Naive thymus-derived CD4-positive, alpha-beta T cell (primary cell): Measurements from ENCODE around the gene TRIP13. TPM values are rescaled to one million over a fixed set of nuclear protein-coding genes. Genes with fewer than 3 reads are reported as not detected.

Experiments
- ATAC-seq: fragments of 150-1000 bp; cut with Tn5 transposase; 2 replicates; pipeline ENCODE4 v1.10.0; 2021; ENCODE audit warnings: mild to moderate bottlenecking, moderate library complexity
- CTCF ChIA-PET: fragments of 350-600 bp; sonication (Branson Sonifier 250); formaldehyde crosslinking; loops from one replicate; lab custom pipeline; 2021; ENCODE audit warnings: antibody characterized with exemption; lab: Charles Lee
- POLR2A ChIA-PET: fragments of 350-600 bp; sonication (Branson Sonifier 250); formaldehyde crosslinking; loops from one replicate; lab custom pipeline; 2021; ENCODE audit warnings: antibody characterized with exemption, inconsistent platforms; lab: Charles Lee
- DNase-seq, 9 donors: peaks; one replicate each; pipeline versions ENCODE4 v3.0.0 to v3.0.0-alpha.2; 2020 to 2022; ENCODE audit warnings: mixed read lengths in 1 of 9
- H3K27ac ChIP-seq: one replicate; pipeline ENCODE4 v1.7.0; 2013; ENCODE audit warnings: mild to moderate bottlenecking, low read depth, low read length, moderate library complexity
- H3K27me3 ChIP-seq, 2 donors: one replicate each; pipeline ENCODE4 v1.7.0; 2013; ENCODE audit warnings: low read length in 2 of 2, mild to moderate bottlenecking in 2 of 2, moderate library complexity in 2 of 2; ENCODE audit not compliant: control insufficient read depth in 2 of 2, insufficient read depth in 2 of 2
- H3K36me3 ChIP-seq, 3 experiments: 1 replicate in 2 of 3; 2 replicates in 1 of 3; pipeline ENCODE4 v1.7.0; 2013; ENCODE audit warnings: low read length in 3 of 3, mild to moderate bottlenecking in 3 of 3, moderate library complexity in 1 of 3; ENCODE audit not compliant: insufficient read depth in 3 of 3, control insufficient read depth in 2 of 3
- H3K4me1 ChIP-seq, 2 donors: one replicate each; pipeline ENCODE4 v1.7.0; 2013; ENCODE audit warnings: low read length in 2 of 2, mild to moderate bottlenecking in 2 of 2, moderate library complexity in 1 of 2; ENCODE audit not compliant: control insufficient read depth in 2 of 2, insufficient read depth in 2 of 2
- H3K4me3 ChIP-seq: 2 replicates; pipeline ENCODE4 v1.7.0; 2013; ENCODE audit warnings: mild to moderate bottlenecking, low read length
- H3K9me3 ChIP-seq, 3 experiments: 1 replicate in 2 of 3; 2 replicates in 1 of 3; pipeline ENCODE4 v1.7.0; 2013; ENCODE audit warnings: low read length in 3 of 3; ENCODE audit not compliant: control insufficient read depth in 2 of 3
- H3K27ac Mint-ChIP-seq, 9 donors: one replicate each; pipeline ENCODE4 v1.8.0; 2020 to 2022; ENCODE audit warnings: mixed read lengths in 9 of 9, mild to moderate bottlenecking in 8 of 9, moderate library complexity in 5 of 9, inconsistent platforms in 2 of 9
- H3K27me3 Mint-ChIP-seq, 5 donors: one replicate each; pipeline ENCODE4 v1.8.0; 2021 to 2022; ENCODE audit warnings: mixed read lengths in 5 of 5, mild to moderate bottlenecking in 1 of 5
- H3K36me3 Mint-ChIP-seq, 5 donors: one replicate each; pipeline ENCODE4 v1.8.0; 2020 to 2022; ENCODE audit warnings: mixed read lengths in 5 of 5, mild to moderate bottlenecking in 3 of 5, inconsistent platforms in 1 of 5
- H3K4me1 Mint-ChIP-seq, 7 donors: one replicate each; pipeline ENCODE4 v1.8.0; 2020 to 2022; ENCODE audit warnings: mixed read lengths in 7 of 7, mild to moderate bottlenecking in 3 of 7, inconsistent platforms in 1 of 7
- H3K4me3 Mint-ChIP-seq, 10 donors: one replicate each; pipeline ENCODE4 v1.8.0; 2020 to 2022; ENCODE audit warnings: mild to moderate bottlenecking in 10 of 10, mixed read lengths in 10 of 10, moderate library complexity in 6 of 10, inconsistent platforms in 2 of 10
- H3K9me3 Mint-ChIP-seq, 11 donors: one replicate each; pipeline ENCODE4 v1.8.0; 2020 to 2022; ENCODE audit warnings: mixed read lengths in 11 of 11, mild to moderate bottlenecking in 4 of 11, inconsistent platforms in 1 of 11, moderate library complexity in 1 of 11
- intact Hi-C, 2 donors: fragments of 100-400 bp; cut with micrococcal nuclease; formaldehyde crosslinking; loops; one replicate each; pipeline ENCODE4 v1.15.1; 2023
- polyA plus RNA-seq, 2 donors: library from polyadenylated mRNA; unstranded; fragments of 300-500 nt; fragmentation: Illumina TruSeq; gene quantifications; one replicate each; pipeline ENCODE4 v1.2.3, GENCODE V29; 2021
- total RNA-seq, 6 experiments: library from RNA in 5 of 6; stranded (reverse) in 5 of 6; gene quantifications; 1 replicate in 5 of 6; 2 replicates in 1 of 6; pipeline ENCODE4 v1.2.3 and lab custom pipeline; 2021 to 2026

The TRIP13 gene
- total and polyA plus RNA-seq, 7 experiments from 2014 or later, result 0.39 to 23.5 (median 0.57) TPM; not detected in 1

GRCh38 chr5:908172-908571 is 15.5 kb downstream of the TRIP13 start:
- H3K4me1 Mint-ChIP-seq, result peaks cover 0 to 3% (median 0%) of the 10 kb centered on the region in 7 donors
- no peaks in the 10 kb centered on the region for H3K36me3 ChIP-seq
- ChIA-PET POLR2A (no interaction called here), CTCF (no interaction called here)
- H3K4me3 ChIP-seq, result no peak overlapping the region
- intact Hi-C loops, result no loop called here
- DNase-seq (no peak), ATAC-seq (no peak)
- no peaks in the 10 kb centered on the region for H3K9me3 Mint-ChIP-seq
- no peaks in the 10 kb centered on the region for H3K4me1 ChIP-seq
- H3K27me3 Mint-ChIP-seq, result no peaks in the 10 kb centered on the region
- no peak overlapping the region for H3K27ac ChIP-seq
- no peaks in the 10 kb centered on the region for H3K27me3 ChIP-seq
- H3K27ac Mint-ChIP-seq, result no peak overlapping the region
- H3K4me3 Mint-ChIP-seq, result no peak overlapping the region
- H3K36me3 Mint-ChIP-seq, result peaks cover 0 to 2% (median 0%) of the 10 kb centered on the region in 5 donors
- H3K9me3 ChIP-seq, result no peaks in the 10 kb centered on the region

- Histone ChIP-seq H3K4me3 (no peak overlapping the region), H3K36me3 (no peaks in the 10 kb centered on the region), H3K9me3 (no peaks in the 10 kb centered on the region), H3K27ac (no peak overlapping the region), H3K27me3 (no peaks in the 10 kb centered on the region), H3K4me1 (no peaks in the 10 kb centered on the region)
- CTCF ChIA-PET, result no interaction called here
- Mint-ChIP-seq H3K36me3 (peaks cover 0 to 2% (median 0%) of the 10 kb centered on the region in 5 donors), H3K27me3 (no peaks in the 10 kb centered on the region), H3K4me3 (no peak overlapping the region), H3K4me1 (peaks cover 0 to 3% (median 0%) of the 10 kb centered on the region in 7 donors), H3K9me3 (no peaks in the 10 kb centered on the region), H3K27ac (no peak overlapping the region)
- DNase-seq, result no peak
- POLR2A ChIA-PET, result no interaction called here
- intact Hi-C loops, result no loop called here
- no peak for ATAC-seq
Measured at GRCh38 chr5:909086-909485, 16.4 kb downstream of the TRIP13 start.

DNA sequence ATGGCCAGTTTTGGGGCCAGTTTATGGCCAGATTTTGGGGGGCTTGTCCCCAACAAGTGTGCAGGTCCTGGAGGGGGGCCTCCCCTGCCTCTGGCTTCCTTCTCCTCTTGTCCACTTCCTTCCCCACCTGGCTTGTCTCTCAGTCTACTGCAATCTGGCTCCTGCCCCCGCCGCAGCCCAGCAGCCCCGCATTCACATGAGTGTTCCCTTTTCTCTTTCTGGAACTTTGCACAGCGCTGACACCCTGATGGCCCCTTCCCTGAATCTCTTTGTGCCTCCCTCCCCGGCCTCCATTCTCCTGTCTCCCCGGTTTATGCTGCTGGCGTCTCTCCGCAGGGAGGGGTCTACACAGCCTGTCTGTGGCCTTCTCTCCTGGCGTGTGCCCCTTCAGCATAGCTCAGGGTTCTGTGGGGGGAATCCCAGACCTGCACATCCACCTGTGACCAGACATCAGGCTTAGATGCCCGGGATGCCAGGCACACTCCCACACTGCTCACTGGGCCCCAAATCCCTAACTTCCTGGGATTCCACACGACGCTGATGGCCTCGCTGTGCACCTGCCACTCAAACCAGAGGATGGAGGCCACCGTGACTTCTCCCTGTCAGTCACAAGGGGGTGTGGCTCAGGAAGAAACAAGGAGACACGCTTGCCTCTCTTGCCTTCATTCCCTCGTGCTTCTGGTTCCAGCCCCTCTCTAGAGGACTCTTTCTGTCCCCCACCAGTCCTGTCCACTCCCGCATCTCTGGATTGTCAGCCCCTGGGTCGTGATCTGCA is 17.5 kb downstream of the TRIP13 start:
- Histone ChIP-seq H3K4me1 (no peaks in the 10 kb centered on the region), H3K36me3 (no peaks in the 10 kb centered on the region), H3K9me3 (no peaks in the 10 kb centered on the region), H3K4me3 (no peak overlapping the region), H3K27me3 (no peaks in the 10 kb centered on the region), H3K27ac (no peak overlapping the region)
- DNase-seq, result no peak
- no peak for ATAC-seq
- H3K36me3 Mint-ChIP-seq, result peaks cover 0 to 5% (median 0%) of the 10 kb centered on the region in 5 donors
- H3K27me3 Mint-ChIP-seq, result no peaks in the 10 kb centered on the region
- H3K9me3 Mint-ChIP-seq, result no peaks in the 10 kb centered on the region
- ChIA-PET POLR2A (no interaction called here), CTCF (no interaction called here)
- intact Hi-C loops, result no loop called here
- peaks cover 0 to 3% (median 0%) of the 10 kb centered on the region in 7 donors for H3K4me1 Mint-ChIP-seq
- H3K27ac Mint-ChIP-seq, result peak overlapping the region in 1 of 9 donors; percentile 9
- no peak overlapping the region for H3K4me3 Mint-ChIP-seq

DNA sequence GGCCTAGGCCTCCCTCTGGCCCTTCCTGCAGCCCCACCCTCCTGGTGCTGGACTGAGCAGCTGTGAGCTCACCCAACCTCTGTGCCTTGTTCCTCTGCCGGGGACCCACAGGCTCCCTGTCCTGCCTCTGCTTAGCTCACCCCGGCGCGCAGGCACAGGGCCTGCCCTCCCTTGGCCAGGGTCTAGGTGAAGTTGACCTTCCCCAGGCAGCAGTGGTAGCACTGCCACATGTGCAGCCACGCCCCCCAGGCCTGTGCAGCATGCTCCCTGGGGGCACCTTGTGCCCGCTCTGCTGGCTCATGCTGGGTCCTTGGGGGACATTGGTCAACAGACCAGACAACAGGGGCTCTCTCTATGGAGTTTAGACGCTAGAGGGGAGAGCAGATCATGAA is 18.1 kb downstream of the TRIP13 start:
- H3K4me3 ChIP-seq, result no peak overlapping the region
- H3K4me1 Mint-ChIP-seq, result peaks cover 0 to 3% (median 0%) of the 10 kb centered on the region in 7 donors
- H3K36me3 Mint-ChIP-seq, result peaks cover 0 to 3% (median 0%) of the 10 kb centered on the region in 5 donors
- ChIA-PET POLR2A (no interaction called here), CTCF (no interaction called here)
- no peaks in the 10 kb centered on the region for H3K9me3 Mint-ChIP-seq
- peak overlapping the region in 1 of 9 donors; percentile 9 for H3K27ac Mint-ChIP-seq
- no peak overlapping the region for H3K27ac ChIP-seq
- H3K27me3 Mint-ChIP-seq, result no peaks in the 10 kb centered on the region
- ATAC-seq (no peak), DNase-seq (no peak)
- H3K4me1 ChIP-seq, result no peaks in the 10 kb centered on the region
- no peaks in the 10 kb centered on the region for H3K9me3 ChIP-seq
- intact Hi-C loops, result no loop called here
- no peaks in the 10 kb centered on the region for H3K36me3 ChIP-seq
- no peaks in the 10 kb centered on the region for H3K27me3 ChIP-seq
- no peak overlapping the region for H3K4me3 Mint-ChIP-seq

DNA sequence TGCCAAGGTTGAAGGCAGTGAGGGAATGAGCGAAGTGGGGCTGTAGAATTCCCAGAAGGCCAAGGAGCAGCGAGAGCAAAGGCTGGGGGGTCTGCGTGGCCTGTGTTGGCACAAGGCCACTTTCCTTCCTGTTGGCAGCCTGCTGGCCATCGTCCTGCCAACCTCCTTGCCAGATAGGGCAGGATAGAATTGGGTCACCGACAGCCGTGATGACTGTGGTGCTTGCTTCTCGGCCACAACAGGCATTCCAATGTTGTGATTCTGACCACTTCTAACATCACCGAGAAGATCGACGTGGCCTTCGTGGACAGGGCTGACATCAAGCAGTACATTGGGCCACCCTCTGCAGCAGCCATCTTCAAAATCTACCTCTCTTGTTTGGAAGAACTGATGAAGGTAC is 18.9 kb downstream of the TRIP13 start:
- POLR2A ChIA-PET, result no interaction called here
- Mint-ChIP-seq H3K27ac (no peak overlapping the region), H3K4me1 (peaks cover 0 to 3% (median 0%) of the 10 kb centered on the region in 7 donors), H3K36me3 (peaks cover 0 to 3% (median 0%) of the 10 kb centered on the region in 5 donors), H3K27me3 (no peaks in the 10 kb centered on the region), H3K9me3 (no peaks in the 10 kb centered on the region), H3K4me3 (no peak overlapping the region)
- intact Hi-C loops, result no loop called here
- Histone ChIP-seq H3K36me3 (no peaks in the 10 kb centered on the region), H3K4me1 (no peaks in the 10 kb centered on the region), H3K27ac (no peak overlapping the region), H3K4me3 (no peak overlapping the region), H3K27me3 (no peaks in the 10 kb centered on the region), H3K9me3 (no peaks in the 10 kb centered on the region)
- ATAC-seq (no peak), DNase-seq (no peak)
- CTCF ChIA-PET, result interaction anchor here (1.0 kb wide), 1 partner anchor 235 kb away, joined by 3 read pairs; no protein-coding TSS in a partner anchor

DNA sequence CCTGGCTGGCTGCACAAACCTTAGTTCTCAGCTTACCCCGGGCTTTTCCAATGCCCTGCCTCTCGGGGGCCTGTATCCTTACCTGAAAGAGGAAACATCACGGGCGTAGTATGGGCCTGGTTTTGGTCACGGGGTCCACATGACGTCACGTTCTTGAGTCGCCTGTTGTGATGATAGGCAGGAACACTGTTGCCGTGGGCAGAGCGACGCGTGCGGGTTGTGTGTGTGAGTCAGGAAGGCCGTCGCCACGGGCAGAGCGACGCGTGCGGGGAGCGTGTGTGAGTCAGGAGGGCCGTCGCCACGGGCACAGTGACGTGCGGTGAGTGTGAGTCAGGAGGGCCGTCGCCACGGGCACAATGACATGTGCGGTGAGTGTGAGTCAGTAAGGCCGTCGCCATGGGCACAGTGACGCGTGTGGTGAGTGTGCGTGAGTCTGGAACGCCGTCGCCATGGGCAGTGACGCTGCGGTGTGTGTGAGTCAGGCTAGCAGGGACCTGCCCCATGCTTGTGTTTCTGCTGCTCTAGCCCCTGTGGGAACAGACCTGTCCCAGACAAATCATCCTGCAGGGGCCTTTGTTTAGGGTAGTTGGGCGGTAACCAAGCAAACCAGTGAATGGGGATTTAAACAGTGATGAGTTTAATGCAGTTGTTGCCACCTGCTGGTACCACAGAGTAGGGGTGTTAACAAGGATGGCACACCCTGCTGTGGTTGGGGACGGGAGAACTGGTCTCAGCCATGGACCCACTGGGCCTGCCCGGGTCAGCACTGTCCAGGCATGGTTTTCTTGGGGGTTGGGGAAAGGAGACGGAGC is 19.8 kb downstream of the TRIP13 start:
- H3K4me1 Mint-ChIP-seq, result peaks cover 0 to 3% (median 0%) of the 10 kb centered on the region in 7 donors
- peaks cover 0 to 3% (median 0%) of the 10 kb centered on the region in 5 donors for H3K36me3 Mint-ChIP-seq
- H3K27ac Mint-ChIP-seq, result peak overlapping the region in 2 of 9 donors; percentile 34 to 73
- H3K9me3 Mint-ChIP-seq, result no peaks in the 10 kb centered on the region
- ATAC-seq (peak; percentile 86), DNase-seq (peak in 1 of 9 donors; percentile 42)
- Histone ChIP-seq H3K27me3 (no peaks in the 10 kb centered on the region), H3K4me1 (no peaks in the 10 kb centered on the region), H3K9me3 (no peaks in the 10 kb centered on the region), H3K27ac (no peak overlapping the region), H3K36me3 (no peaks in the 10 kb centered on the region), H3K4me3 (no peak overlapping the region)
- H3K27me3 Mint-ChIP-seq, result no peaks in the 10 kb centered on the region
- H3K4me3 Mint-ChIP-seq, result peak overlapping the region in 1 of 10 donors; percentile 7
- ChIA-PET POLR2A (no interaction called here), CTCF (interaction anchor here (1.0 kb wide), 1 partner anchor 235 kb away, joined by 3 read pairs; no protein-coding TSS in a partner anchor)
- intact Hi-C loops, result no loop called here
